ENCODE measurements around the gene PFKFB3. TPM values are rescaled to one million over a fixed set of nuclear protein-coding genes. Genes with fewer than 3 reads are reported as not detected.

Gene PFKFB3
- total RNA-seq, 1 donor from 2014 or later = 28.8 TPM

DNA sequence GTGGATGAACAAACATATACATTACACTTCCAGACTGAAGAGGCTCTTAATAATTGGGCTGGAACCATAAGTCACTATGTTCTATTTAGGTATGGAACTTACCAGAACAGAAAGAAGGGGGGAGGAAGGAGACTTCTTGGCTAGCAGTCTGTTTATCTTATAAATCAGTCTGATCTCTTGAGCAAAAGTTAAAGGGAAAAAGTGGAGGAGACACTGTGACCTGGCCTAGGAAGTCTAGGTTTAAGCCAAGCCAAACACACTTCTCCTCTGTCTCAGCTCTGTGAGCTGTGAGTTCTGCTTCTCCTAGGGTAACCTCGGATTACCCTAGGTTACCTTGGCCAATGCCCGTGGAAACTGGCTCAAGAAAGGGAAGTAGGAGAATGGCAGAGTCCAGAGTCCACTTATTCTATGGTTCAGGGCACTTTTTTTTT lies 95.2 kb downstream of the PFKFB3 start:
- peaks cover 2% of the 10 kb centered on the region for H3K27me3 Mint-ChIP-seq (ENCODE audit: insufficient read depth, low read depth)
- no peak overlapping the region for H3K27ac Mint-ChIP-seq
- Histone ChIP-seq H3K4me3 (no peak overlapping the region), H3F3A (ENCODE audit: low read depth) (no peaks in the 10 kb centered on the region), H3K79me2 (ENCODE audit: low read depth) (no peaks in the 10 kb centered on the region), H3K36me3 (no peaks in the 10 kb centered on the region), H3K27ac (no peak overlapping the region), H3K9ac (no peak overlapping the region), H4K20me1 (ENCODE audit: low read depth) (no peaks in the 10 kb centered on the region), H3K4me2 (no peak overlapping the region), H3K27me3 (no peaks in the 10 kb centered on the region), H2AFZ (replicated peaks) (no peak overlapping the region), H3K9me3 (ENCODE audit: low read depth) (no peaks in the 10 kb centered on the region), H3K4me1 (no peaks in the 10 kb centered on the region)
- no peak for DNase-seq (ENCODE audit: low spot score)
- peaks cover 23% of the 10 kb centered on the region for H3K4me1 Mint-ChIP-seq
- TF ChIP-seq EZH2 (IDR thresholded peaks at IDR 0.05) (no peak), EZH2phosphoT487 (IDR thresholded peaks at IDR 0.05) (no peak)
- TF ChIP-seq, protein P1, sequence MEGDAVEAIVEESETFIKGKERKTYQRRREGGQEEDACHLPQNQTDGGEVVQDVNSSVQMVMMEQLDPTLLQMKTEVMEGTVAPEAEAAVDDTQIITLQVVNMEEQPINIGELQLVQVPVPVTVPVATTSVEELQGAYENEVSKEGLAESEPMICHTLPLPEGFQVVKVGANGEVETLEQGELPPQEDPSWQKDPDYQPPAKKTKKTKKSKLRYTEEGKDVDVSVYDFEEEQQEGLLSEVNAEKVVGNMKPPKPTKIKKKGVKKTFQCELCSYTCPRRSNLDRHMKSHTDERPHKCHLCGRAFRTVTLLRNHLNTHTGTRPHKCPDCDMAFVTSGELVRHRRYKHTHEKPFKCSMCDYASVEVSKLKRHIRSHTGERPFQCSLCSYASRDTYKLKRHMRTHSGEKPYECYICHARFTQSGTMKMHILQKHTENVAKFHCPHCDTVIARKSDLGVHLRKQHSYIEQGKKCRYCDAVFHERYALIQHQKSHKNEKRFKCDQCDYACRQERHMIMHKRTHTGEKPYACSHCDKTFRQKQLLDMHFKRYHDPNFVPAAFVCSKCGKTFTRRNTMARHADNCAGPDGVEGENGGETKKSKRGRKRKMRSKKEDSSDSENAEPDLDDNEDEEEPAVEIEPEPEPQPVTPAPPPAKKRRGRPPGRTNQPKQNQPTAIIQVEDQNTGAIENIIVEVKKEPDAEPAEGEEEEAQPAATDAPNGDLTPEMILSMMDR (IDR thresholded peaks at IDR 0.05) = no peak
- peaks cover 4% of the 10 kb centered on the region for H3K36me3 Mint-ChIP-seq
- H3K9me3 Mint-ChIP-seq = peaks cover 6% of the 10 kb centered on the region
- H3K4me3 Mint-ChIP-seq = no peak overlapping the region

DNA sequence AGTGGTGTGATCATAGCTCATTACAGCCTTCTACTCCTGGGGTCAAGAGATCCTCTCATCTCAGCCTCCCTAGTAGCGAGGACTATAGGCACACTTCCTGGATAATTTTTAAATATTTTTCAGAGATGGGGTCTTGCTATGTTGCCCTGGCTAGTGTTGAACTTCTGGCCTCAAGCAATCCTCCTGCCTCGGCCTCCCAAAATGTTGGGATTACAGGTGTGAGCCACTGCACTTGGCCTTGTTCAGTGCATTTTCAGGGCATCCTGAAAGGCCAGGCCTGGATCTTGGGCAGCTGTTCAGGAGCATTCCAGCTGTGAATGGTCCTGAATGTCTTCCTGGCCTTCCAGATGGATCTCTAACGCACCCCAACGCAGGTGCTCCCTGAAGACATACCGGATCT lies 95.7 kb downstream of the PFKFB3 start:
- H3K27me3 ChIP-seq = no peaks in the 10 kb centered on the region
- H3K4me3 ChIP-seq = no peak overlapping the region
- peaks cover 23% of the 10 kb centered on the region for H3K4me1 Mint-ChIP-seq
- no peaks in the 10 kb centered on the region for H3K36me3 ChIP-seq
- DNase-seq (ENCODE audit: low spot score) = no peak
- no peaks in the 10 kb centered on the region for H3F3A ChIP-seq (ENCODE audit: low read depth)
- no peak overlapping the region for H2AFZ ChIP-seq (replicated peaks)
- H3K4me1 ChIP-seq = no peaks in the 10 kb centered on the region
- H3K79me2 ChIP-seq (ENCODE audit: low read depth) = no peaks in the 10 kb centered on the region
- no peak overlapping the region for H3K4me2 ChIP-seq
- TF ChIP-seq EZH2 (IDR thresholded peaks at IDR 0.05) (no peak), EZH2phosphoT487 (IDR thresholded peaks at IDR 0.05) (no peak)
- TF ChIP-seq, protein P1 (IDR thresholded peaks at IDR 0.05) = no peak
- H4K20me1 ChIP-seq (ENCODE audit: low read depth) = no peaks in the 10 kb centered on the region
- peaks cover 6% of the 10 kb centered on the region for H3K9me3 Mint-ChIP-seq
- no peak overlapping the region for H3K9ac ChIP-seq
- peaks cover 2% of the 10 kb centered on the region for H3K27me3 Mint-ChIP-seq (ENCODE audit: insufficient read depth, low read depth)
- H3K27ac Mint-ChIP-seq = no peak overlapping the region
- no peaks in the 10 kb centered on the region for H3K9me3 ChIP-seq (ENCODE audit: low read depth)
- no peak overlapping the region for H3K27ac ChIP-seq
- H3K4me3 Mint-ChIP-seq = no peak overlapping the region
- peaks cover 4% of the 10 kb centered on the region for H3K36me3 Mint-ChIP-seq

DNA sequence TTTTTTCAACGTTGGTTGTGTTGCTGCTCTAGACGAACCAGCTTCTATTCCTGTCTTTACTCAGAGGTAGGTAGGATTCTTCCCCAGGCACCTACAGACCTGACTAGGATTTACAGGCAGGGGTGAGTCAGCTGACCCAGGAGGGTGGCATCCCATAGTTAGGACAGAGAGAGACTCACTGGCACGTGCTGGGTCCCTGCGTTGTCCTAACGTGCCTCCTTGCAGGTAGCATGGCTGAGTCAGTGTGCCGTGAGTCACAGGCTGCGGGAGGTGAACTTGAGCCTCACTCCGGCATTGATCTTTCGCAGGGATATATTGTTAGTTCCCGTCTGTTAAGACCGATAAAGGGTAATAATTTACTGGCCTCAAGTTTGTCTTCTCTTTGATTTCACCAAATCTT lies 96.5 kb downstream of the PFKFB3 start:
- Histone ChIP-seq H3K36me3 (no peaks in the 10 kb centered on the region), H4K20me1 (ENCODE audit: low read depth) (no peaks in the 10 kb centered on the region), H2AFZ (replicated peaks) (no peak overlapping the region), H3K4me1 (no peaks in the 10 kb centered on the region), H3K27me3 (no peaks in the 10 kb centered on the region), H3F3A (ENCODE audit: low read depth) (no peaks in the 10 kb centered on the region), H3K9me3 (ENCODE audit: low read depth) (no peaks in the 10 kb centered on the region), H3K9ac (no peak overlapping the region), H3K27ac (no peak overlapping the region), H3K79me2 (ENCODE audit: low read depth) (no peaks in the 10 kb centered on the region), H3K4me3 (no peak overlapping the region), H3K4me2 (no peak overlapping the region)
- no peak overlapping the region for H3K4me3 Mint-ChIP-seq
- peaks cover 23% of the 10 kb centered on the region for H3K4me1 Mint-ChIP-seq
- H3K27ac Mint-ChIP-seq = peak overlapping the region; percentile 35
- H3K9me3 Mint-ChIP-seq = peaks cover 4% of the 10 kb centered on the region
- TF ChIP-seq, protein P1 (IDR thresholded peaks at IDR 0.05) = no peak
- H3K36me3 Mint-ChIP-seq = peaks cover 4% of the 10 kb centered on the region
- H3K27me3 Mint-ChIP-seq (ENCODE audit: insufficient read depth, low read depth) = peaks cover 2% of the 10 kb centered on the region
- DNase-seq (ENCODE audit: low spot score) = no peak

DNA sequence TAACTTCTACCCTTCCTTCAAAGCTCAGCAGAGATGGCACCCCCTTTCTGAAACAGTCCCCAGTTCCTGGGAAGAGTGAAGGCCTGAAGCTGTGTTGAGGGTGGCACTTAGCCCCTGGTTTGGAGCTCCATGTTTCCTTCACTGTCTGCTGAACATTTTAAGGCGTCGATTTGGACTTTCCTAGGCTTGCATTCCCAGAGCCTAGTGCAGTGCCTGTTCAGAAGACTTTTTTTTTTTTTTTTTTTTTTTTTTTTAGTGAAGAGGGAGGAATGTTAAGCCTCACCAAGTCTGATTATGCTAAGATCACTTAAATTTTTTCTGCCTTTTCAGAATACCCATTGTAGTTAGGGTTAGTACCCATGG lies 97.0 kb downstream of the PFKFB3 start:
- Histone ChIP-seq H3K4me3 (no peak overlapping the region), H3K4me2 (no peak overlapping the region), H3K9me3 (ENCODE audit: low read depth) (no peaks in the 10 kb centered on the region), H3F3A (ENCODE audit: low read depth) (no peaks in the 10 kb centered on the region), H4K20me1 (ENCODE audit: low read depth) (no peaks in the 10 kb centered on the region), H2AFZ (replicated peaks) (no peak overlapping the region), H3K36me3 (no peaks in the 10 kb centered on the region), H3K4me1 (no peaks in the 10 kb centered on the region), H3K79me2 (ENCODE audit: low read depth) (no peaks in the 10 kb centered on the region), H3K9ac (no peak overlapping the region), H3K27me3 (no peaks in the 10 kb centered on the region), H3K27ac (no peak overlapping the region)
- H3K9me3 Mint-ChIP-seq = peaks cover 3% of the 10 kb centered on the region
- no peak for DNase-seq (ENCODE audit: low spot score)
- peaks cover 3% of the 10 kb centered on the region for H3K36me3 Mint-ChIP-seq
- H3K27ac Mint-ChIP-seq = peak overlapping the region; percentile 74
- no peak overlapping the region for H3K4me3 Mint-ChIP-seq
- H3K4me1 Mint-ChIP-seq = peaks cover 23% of the 10 kb centered on the region
- H3K27me3 Mint-ChIP-seq (ENCODE audit: insufficient read depth, low read depth) = peaks cover 2% of the 10 kb centered on the region
- TF ChIP-seq EZH2 (IDR thresholded peaks at IDR 0.05) = no peak
- TF ChIP-seq EZH2phosphoT487 (IDR thresholded peaks at IDR 0.05) = no peak
- TF ChIP-seq, protein P1 (IDR thresholded peaks at IDR 0.05) = no peak

Data from neural progenitor cell (in vitro differentiated cells).